ENCODE data around the gene TNS1. TPM values are rescaled to one million over a fixed set of nuclear protein-coding genes. Genes with fewer than 3 reads are reported as not detected.

TNS1 gene
- polyA plus RNA-seq, 1 of the 3 experiments (the other 2 are of a cell fraction) = 12.1 TPM

GRCh38 chr2:217859926-217860325 is 142.9 kb downstream of the TNS1 start (continued):
- TF ChIP-seq EP300 (IDR thresholded peaks at IDR 0.05; ENCODE audit: borderline replicate concordance in 1 of 2, low read depth in 1 of 2, low read length in 1 of 2) = no peak

- Histone ChIP-seq H3F3A (replicated peaks; ENCODE audit: insufficient read depth) (peaks cover 19% of the 10 kb centered on the region), H3K27me3 (ENCODE audit: insufficient read depth) (no peaks in the 10 kb centered on the region), H3K9me2 (no peaks in the 10 kb centered on the region), H4K20me1 (ENCODE audit: insufficient read depth) (peaks cover 33% of the 10 kb centered on the region; the same call in 1 of the 2 replicates), H3K27ac (ENCODE audit: low read depth in 2 of 2, low read length in 1 of 2) (peak overlapping the region; percentile 43 to 68), H3K36me3 (replicated peaks in 1 of 2; ENCODE audit: control insufficient read depth in 1 of 2, insufficient read depth in 2 of 2, low read length in 1 of 2) (peaks cover 28 to 34% of the 10 kb centered on the region in 2 experiments), H3K9ac (no peak overlapping the region), H2AFZ (ENCODE audit: low read depth) (no peak overlapping the region), H3K4me2 (peak overlapping the region; percentile 28; the same call in 1 of the 2 replicates), H3K9me3 (no peaks in the 10 kb centered on the region), H3K4me1 (ENCODE audit: control insufficient read depth in 1 of 2, insufficient read depth in 2 of 2, low read depth in 1 of 2, low read length in 1 of 2) (peaks cover 7 to 25% of the 10 kb centered on the region in 2 experiments; a peak in 2 of 4 replicates), H3K4me3 (ENCODE audit: low read depth in 2 of 2, low read length in 1 of 2) (no peak overlapping the region), H3K79me2 (ENCODE audit: insufficient read depth) (peaks cover 8% of the 10 kb centered on the region; the same call in 1 of the 2 replicates)
- peak; percentile 89 for DNase-seq
- POLR2A ChIA-PET = interaction anchor here (0.5 to 0.9 kb wide), 2 partner anchors 88 to 1361 kb away, joined by 3 read pairs; no protein-coding TSS in a partner anchor
- CTCF ChIA-PET = interaction anchor here (0.9 to 3.1 kb wide), 7 partner anchors 10 to 210 kb away, joined by 3 to 21 read pairs (median 4); partner anchors contain the start of gene RUFY4
- 47% methylated on average over 4 of the region's 11 CpGs for WGBS (ENCODE audit: low lambda C conversion rate)
- TF ChIP-seq GATA2 (CRISPR knock-in tag; IDR thresholded peaks at IDR 0.05) = 0 out of 2 replicates have a peak, but pooled peaks have one; percentile 7
- no peak for TF ChIP-seq SIN3A (IDR thresholded peaks at IDR 0.05; ENCODE audit: borderline replicate concordance, low read depth, low read length)
- no peak for TF ChIP-seq TCF12 (IDR thresholded peaks at IDR 0.05)
- TF ChIP-seq NRF1 (IDR thresholded peaks at IDR 0.05; ENCODE audit: low read depth, low read length) = no peak
- TF ChIP-seq NFIC (IDR thresholded peaks at IDR 0.05; ENCODE audit: borderline replicate concordance) = no peak
- TF ChIP-seq POLR2AphosphoS5 (IDR thresholded peaks at IDR 0.05; ENCODE audit: low read depth, low read length) = no peak
- TF ChIP-seq FOXJ3 (CRISPR knock-in tag; IDR thresholded peaks at IDR 0.05) = peak; percentile 64; the same call in 1 of the 2 replicates
- TF ChIP-seq RAD21 (IDR thresholded peaks at IDR 0.05; ENCODE audit: low read length) = peak; percentile 34
- no peak for TF ChIP-seq USF1 (IDR thresholded peaks at IDR 0.05; ENCODE audit: borderline replicate concordance, low read depth)
- no peak for TF ChIP-seq IRF3 (IDR thresholded peaks at IDR 0.05; ENCODE audit: low read depth, low read length)
- no peak for TF ChIP-seq REST (IDR thresholded peaks at IDR 0.05; ENCODE audit: low read depth, low read length)
- no peak for TF ChIP-seq TAF1 (IDR thresholded peaks at IDR 0.05; ENCODE audit: borderline replicate concordance, low read depth, low read length)
- no peak for TF ChIP-seq GABPA (IDR thresholded peaks at IDR 0.05; ENCODE audit: low read depth)
- no peak for TF ChIP-seq EZH2phosphoT487 (IDR thresholded peaks at IDR 0.05; ENCODE audit: borderline replicate concordance, low read depth)
- TF ChIP-seq SMC3 (IDR thresholded peaks at IDR 0.05; ENCODE audit: low read depth, low read length) = no peak; the same call in 1 of the 2 replicates
- no peak for TF ChIP-seq CTCF (IDR thresholded peaks at IDR 0.05)
- peak; percentile 67 for TF ChIP-seq CHD2 (IDR thresholded peaks at IDR 0.05; ENCODE audit: low read length, partially characterized antibody)
- TF ChIP-seq MXI1 (IDR thresholded peaks at IDR 0.05; ENCODE audit: low read depth, low read length) = peak; percentile 83
- no peak for TF ChIP-seq TEAD4 (IDR thresholded peaks at IDR 0.05; ENCODE audit: borderline replicate concordance, insufficient read depth)
- peak in 1 of 2 experiments; percentile 43; a peak in 1 of 4 replicates for TF ChIP-seq EP300 (IDR thresholded peaks at IDR 0.05; ENCODE audit: borderline replicate concordance in 1 of 2, low read depth in 1 of 2, low read length in 1 of 2)
- no peak for TF ChIP-seq YY1 (IDR thresholded peaks at IDR 0.05; ENCODE audit: low read depth)
Measured at GRCh38 chr2:217858519-217859491, 144.0 kb downstream of the TNS1 start.
